ENCODE measurements around the gene DENND1A.

GRCh38 chr9:123455187-123455586, 474.7 kb downstream of the DENND1A start:
- TF ChIP-seq MAX (IDR thresholded peaks at IDR 0.05): no peak
- TF ChIP-seq CTCF (IDR thresholded peaks at IDR 0.05; ENCODE audit: low read depth, low read length, missing input control): no peak
- TF ChIP-seq ZBTB33 (IDR thresholded peaks at IDR 0.05): no peak
- no peak for TF ChIP-seq GABPA (IDR thresholded peaks at IDR 0.05 in 1 of 2, conservative IDR thresholded peaks at IDR 0.05 in 1 of 2)
- no peak for TF ChIP-seq FOXA1 (IDR thresholded peaks at IDR 0.05)
- TF ChIP-seq RXRA (IDR thresholded peaks at IDR 0.05): no peak
- TF ChIP-seq TAF1 (conservative IDR thresholded peaks at IDR 0.05): no peak
